GM21723 (cell line): ENCODE measurements around the gene GALNT10.

Experiments
- ATAC-seq: cut with Tn5 transposase; IDR thresholded peaks from one replicate; pipeline ENCODE4 v1.9.1; 2021; ENCODE audit warnings: mild to moderate bottlenecking, moderate library complexity; ENCODE audit not compliant: unreplicated experiment

Gene GALNT10

DNA sequence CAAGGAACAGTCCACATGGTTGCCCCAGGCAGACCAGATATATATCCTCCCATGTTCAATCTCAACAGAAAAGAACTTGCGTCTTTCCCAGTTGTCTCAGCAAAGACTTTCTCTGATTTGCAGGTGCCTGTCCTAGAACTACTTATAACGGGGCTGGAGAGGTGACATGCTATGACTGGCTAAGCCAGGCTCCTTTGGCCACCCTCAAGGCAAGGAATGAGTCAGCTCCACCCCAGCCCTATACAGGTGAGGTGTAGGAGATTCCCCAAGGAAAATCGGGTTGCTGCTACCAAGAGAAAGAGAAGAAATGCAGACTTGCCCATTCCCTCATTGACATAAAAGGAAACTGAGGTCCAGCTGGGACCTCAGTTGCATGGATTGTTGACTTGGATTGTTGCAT lies 127.4 kb downstream of the GALNT10 start:
- no peak for ATAC-seq

DNA sequence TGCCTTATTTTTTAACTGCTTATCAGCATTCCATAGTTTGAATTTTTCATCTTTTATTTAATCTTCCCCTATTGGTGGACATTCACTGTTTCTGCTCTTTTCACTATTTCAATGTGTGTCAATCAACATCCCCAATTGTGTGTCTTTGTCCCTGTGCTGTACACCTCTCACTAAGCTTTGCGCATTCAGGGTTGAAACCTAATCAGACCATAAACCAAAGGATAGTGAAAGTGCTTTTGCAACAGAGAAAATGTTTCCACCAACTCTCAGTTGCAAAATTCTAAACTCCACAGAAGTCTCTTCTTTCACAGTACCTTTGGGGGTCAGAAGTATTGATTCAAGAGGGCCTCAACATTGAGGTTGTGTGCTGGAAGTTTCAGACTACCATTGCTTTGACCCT lies 128.2 kb downstream of the GALNT10 start:
- ATAC-seq = no peak

DNA sequence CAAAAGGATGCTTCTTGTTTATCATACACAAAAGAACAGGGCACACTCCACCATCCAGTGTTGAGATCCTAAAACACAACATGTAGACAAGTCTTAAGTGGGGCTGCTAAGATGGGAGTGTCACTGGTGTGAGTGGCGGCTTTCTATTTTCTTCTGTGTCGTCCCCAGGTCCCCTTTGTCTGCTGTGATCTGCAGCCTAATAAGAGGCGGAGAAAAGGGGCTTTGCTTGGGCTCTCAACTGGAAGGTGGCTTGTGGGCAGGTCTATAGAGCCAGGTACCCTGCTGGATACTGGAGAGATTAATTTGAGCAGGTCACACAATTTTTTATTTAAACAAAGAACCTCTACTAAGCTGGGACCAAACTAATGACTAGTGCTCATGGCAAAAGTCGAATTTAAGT lies 129.2 kb downstream of the GALNT10 start:
- ATAC-seq = no peak

DNA sequence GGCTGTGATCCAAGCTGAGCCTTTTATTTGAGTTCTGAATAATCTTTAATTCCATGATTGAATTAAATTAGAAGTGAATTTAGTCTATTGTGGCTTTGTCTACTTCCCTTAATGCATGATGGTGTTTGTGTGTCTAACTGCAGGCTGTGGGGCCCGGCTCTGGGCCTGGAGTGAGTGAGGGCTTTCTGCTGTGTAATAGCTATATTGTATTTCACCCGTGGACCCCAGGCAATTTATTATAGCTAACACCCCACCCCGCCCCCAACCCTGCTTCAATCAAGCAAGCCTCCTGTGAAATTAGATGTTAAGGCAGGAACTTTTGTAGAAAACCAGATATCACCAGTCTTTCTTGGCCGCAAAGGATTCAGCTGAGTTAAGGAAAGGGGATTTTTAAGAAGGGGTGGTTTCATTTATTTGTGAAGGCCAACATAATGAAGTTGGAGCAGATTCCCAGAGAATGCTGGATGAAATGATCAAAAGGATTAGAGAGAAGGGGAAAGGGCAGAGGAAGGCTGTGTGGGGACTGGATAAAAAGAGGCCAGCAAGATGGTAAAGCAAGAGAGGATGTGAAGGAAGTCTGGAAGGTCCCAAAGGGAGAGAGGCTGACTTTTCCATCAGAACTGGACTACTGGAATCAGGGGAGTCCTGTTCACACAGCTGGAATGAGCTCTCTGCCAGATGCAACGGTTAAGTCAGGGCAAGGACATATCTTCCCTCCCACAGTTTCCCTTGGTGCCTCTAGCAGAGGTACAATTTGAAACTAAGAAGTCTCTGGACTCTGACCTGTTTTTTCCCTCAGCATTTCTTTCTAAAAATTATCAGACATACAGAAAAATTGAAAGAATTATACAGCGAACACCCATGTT lies 129.9 kb downstream of the GALNT10 start:
- no peak for ATAC-seq

DNA sequence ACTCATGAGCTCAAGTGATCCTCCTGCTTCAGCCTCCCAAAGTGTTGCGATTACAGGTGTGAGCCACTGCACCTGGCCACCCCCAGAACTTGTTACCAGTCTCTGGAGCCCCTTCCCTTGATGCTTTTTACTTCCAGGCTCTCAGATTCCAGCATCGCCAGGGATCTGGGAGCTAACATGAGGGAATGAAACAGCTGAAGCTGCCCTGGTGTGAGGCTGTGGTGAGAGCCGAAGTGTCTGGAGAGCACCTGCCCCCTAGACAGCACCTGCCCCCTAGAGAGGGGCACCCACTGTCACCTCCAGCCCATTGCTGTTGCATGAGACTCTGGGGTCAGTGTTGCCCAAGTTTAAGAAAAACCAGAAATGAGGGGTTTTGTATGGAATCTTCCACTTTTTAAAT lies 131.0 kb downstream of the GALNT10 start:
- no peak for ATAC-seq

DNA sequence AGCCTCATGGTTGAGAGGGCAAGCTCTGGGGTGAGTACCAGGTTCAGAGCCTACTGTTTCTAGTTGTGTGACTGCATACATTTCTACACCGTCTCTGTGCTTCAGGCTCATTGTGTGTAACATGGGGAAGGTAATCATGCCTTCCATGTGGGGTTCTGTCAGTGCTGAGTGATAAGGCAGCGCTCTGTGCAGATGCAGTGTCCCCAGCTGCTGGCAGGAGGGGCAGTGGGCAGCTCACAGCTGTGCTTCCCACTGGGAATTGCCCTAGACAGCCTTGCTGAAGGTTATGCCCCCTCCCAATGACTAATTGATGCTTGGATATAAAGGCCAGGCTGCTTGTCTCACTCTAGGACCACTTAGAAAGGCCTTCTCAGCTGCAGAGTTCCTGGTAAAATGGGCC lies 133.5 kb downstream of the GALNT10 start:
- no peak for ATAC-seq

DNA sequence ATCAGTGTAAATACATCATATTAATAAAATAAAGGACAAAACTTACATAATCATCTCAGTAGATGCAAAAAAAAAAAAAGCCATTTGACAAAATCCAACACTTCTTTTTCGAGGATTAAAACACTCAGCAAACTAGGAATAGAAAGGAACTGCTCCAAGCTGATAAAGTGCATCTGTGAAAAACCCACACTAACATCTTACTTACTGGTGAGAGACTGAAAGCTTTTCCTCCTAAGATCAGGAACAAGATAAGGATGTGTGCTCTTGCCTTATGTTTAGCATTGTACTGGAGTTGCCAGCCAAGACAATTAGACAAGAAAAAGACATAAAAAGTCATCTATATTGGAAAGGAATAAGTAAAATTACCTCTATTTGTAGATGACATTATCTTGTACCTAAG lies 135.0 kb downstream of the GALNT10 start:
- no peak for ATAC-seq

DNA sequence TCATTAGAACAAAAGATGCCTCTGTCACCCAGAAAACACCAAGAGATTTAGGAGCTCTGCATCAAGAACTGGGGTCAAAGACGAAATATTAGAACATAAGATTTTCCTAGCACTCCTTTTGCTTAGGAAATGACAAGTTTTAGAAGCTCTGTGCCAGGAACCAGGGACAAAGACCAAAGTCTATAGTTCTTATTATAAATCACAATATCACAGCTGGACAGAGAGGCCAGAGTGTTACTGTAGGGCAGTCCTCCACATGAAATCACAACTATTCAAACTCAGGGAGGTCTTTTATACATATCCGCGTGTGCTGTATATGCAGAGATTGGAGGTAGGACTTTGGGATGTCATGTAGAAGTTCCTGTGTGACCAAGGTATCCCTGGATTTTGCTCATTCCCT lies 138.5 kb downstream of the GALNT10 start:
- no peak for ATAC-seq

DNA sequence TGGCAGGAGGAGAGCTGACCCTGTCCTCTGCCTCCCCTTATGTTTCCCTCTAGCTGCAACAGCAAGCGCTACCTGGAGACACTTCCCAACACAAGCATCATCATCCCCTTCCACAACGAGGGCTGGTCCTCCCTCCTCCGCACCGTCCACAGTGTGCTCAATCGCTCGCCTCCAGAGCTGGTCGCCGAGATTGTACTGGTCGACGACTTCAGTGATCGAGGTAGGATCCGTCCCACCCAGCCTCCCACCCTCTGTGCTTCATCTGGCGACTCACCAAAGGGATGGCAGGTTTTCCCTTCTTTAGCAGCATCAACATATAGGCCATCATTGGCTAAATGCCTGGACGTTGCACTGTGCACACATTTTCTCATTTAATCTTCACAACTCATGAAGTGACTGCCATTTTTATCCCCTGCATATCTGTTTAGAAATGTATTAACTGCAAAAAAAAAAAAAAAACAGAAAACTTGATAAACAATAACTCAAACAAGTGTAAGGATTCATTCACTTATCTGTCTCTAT lies 139.0 kb downstream of the GALNT10 start:
- no peak for ATAC-seq

DNA sequence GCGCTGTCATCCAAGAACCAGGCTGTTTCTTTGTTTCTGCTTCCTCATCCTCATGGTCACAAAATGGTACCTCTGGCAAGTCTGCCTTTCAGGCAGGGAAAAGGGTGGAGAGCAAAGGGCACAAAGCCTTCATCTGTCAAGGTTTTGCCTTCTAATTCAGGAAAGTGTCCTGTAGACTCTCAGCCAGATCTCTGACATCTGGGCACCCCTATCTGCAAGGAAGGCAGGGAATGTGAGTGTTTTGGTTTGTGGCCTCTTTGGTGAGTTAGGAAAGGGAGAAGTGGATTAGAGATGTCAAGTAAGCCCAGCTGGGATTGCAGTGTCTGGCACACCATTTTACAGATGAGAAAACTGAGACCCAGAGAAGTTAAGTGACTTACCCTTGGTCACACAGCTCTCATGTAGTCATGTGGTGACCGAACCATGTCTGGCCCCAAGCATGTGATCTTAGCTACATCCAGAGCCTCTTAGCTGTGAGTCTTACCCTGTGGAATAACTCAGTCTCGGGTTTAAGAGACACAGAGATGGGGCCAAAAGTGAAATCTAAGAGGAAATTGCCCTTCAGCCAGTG lies 139.6 kb downstream of the GALNT10 start:
- no peak for ATAC-seq

DNA sequence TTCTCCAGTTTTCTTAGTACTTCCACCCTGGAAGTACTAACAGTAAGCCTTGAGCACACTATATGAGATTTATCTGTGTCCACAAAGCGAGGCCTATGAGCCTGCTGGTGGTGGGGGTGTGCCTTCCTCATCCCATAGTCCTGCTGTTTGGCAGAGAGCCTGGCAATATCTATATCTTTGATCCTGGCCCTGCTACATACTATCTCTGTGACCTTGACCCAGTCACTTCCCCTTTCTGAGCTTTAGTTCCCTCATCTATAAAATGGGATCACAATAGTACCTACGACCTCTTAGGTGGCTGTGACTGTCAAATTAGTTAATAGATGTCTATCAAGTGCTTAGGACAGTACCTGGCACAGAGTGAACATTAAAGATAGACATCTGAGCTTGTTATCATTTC lies 140.7 kb downstream of the GALNT10 start:
- no peak for ATAC-seq

DNA sequence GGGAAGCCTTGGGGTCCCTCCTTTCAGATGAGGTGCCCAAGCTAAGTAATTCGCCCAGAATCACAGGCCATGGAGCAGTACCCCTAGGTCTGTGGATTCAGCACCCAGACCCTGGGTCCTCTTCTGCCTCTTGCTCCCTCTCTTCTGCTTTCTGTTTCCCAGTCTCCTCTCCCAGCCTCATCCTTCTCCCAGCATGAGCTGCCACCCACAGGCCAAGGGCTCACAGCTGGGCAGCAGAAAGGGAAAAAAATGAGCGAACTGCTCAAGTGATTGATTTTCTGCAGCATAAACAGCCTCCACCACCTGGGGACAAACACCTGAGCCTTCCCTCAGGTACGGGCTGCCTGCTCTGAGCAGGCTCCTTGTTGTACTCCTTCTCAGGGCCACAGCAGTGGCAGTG lies 141.4 kb downstream of the GALNT10 start:
- no peak for ATAC-seq

DNA sequence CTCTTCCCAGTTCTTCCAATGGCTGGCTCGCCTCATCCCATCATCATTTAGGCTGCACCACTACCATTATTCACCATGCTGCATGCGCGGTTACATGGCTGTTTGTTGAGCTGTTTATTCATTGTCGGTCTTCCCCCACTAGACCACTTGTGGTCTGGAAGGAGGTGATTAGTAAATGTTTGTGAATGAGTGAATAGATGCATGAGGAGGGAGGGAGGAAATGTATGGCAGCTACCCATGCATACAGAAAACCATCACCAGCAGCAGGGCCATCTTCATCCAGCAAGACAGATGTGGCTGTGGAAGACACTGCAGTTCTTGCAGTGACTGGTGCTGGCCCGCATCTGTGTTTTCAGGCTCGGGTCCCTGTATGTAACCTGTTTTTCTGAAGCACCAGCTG lies 141.9 kb downstream of the GALNT10 start:
- ATAC-seq = no peak

DNA sequence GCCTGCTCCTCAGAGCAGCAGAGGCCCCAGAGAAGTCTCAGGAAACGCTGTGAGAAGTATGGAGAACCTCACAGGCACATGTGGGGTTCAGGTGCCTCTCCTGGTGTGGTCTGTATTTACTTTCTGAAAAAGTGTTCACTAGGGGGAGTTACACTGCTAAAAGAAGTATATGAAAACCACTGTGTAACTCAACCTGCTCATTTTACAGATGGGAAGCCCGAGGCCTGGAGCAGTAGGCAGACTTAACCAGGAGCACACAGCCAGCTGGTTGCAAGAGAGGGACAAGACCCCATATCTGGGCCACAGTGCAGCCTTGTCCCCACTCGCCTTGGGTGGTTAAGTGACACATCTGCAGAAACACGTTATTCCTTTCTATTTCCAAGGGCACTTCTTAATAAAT lies 142.5 kb downstream of the GALNT10 start:
- no peak for ATAC-seq

DNA sequence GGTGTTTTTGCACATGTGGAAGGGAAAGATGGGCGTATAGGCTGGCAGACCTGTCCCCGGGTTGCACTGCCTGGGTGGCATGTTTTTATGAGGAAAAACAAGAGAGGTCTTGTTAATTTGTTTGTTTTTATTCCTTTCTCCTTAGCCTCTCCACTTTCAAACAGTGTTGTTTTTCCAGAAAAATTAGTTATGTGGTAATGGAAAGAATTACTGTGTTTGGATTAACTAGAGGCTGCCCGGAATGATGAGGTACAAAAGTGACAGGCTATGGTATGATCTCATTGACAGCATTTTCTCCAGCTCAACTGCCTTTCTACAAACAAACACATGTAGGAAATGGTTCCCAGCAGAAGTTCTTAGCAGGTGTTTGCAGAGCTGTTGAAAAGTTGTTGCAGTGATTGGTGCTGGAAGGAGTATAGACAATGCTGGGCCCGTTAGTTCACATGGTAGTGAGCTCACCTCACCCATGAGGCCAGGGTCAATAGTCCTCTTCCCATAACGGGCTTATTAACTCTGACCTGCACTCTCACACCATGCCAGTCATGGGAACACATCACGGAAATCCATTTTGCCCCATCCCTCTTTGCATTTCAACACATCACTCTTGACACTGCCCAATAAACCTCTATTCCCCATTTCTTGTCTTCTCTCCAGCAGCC lies 144.0 kb downstream of the GALNT10 start:
- ATAC-seq = no peak

DNA sequence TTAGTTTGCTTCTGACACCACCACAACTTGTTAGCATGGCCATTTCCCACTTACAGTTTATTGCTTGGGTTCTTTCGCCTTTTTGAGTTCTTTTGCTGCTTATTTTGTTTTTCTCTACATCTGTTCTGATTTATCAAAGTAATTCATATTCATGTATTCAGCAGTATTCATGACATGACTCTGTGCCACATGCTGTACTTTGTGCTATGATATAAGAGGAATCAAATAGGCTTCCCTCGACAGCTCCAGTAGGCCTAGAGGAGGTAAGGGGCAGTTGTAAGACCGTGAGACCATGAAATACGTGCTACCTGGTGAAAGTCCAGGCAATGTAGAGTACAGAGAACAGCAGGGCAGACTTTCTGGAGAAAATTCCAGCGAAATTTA lies 144.5 kb downstream of the GALNT10 start:
- no peak for ATAC-seq

DNA sequence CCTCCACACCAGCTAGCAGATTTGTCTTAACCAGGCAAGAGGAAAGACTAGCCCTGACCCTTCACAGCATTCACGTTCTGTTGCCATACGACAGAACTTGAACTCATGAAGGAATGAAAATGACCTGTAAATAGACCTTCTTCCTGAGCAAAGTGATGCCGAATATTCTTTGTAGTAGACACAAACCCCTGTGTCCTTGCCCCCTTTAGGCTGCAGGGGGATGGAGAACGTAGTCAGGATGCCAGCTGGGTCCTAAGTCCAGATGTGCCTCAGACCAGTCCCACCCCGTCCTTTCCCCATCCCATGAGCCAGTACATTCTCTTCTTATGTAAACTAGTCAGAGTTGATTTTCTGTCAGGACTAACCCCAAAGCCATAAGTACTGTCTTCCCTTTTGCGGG lies 151.1 kb downstream of the GALNT10 start:
- ATAC-seq = no peak

DNA sequence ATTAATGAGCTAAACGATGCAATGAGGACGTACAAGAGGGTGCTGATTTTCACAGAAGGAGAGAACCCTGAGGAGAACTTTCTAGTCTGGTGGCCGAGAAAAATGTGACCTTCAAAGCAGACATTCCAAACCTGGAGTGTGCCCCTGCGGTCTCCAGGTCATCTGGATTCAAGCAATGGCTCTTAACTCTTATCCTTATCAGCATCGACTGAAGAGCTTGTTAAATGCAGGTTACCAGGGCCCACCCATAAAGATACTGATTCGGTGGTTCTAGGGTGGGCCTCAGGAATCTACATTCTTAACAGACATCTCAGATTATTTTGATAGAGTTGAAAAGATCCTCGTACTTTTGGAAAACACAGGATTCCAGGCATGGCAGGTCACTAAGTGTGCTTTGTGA lies 151.7 kb downstream of the GALNT10 start:
- no peak for ATAC-seq

DNA sequence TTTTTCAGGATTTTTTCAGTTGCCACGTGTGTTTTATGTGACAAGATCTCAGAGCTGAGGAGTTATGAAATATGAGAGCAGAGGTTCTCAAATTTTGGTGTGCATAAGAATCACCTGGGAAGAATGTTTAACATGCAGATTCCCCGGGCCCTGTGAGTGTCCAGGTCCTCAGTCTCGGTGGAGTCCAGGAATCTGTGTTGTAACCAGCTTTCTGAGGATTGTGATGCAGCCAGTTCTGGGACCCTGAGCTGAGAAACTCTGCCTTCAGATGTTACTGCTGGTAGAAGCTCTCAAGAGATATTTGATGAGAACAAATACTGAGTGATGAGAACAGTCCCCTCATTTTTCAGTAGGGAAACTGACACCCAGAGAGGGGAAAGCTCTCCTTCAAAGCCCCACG lies 152.4 kb downstream of the GALNT10 start:
- no peak for ATAC-seq

DNA sequence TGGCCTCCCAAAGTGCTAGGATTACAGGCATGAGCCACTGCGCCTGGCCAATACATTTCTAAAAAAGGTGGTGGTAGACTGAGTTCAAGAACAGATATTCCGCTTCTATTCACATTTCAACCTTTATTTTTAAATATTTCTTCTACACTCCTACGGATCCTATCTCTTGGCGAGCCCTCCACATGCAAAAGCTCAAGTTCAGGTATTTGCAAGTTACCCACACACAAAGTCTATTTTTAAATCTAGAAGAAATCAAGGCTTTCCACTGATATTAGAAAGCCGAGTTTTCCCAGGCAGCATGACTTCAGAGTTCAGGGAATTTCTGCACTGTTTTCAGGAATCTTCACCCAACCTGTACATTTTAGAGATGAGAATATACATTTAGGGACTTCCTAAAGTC lies 153.9 kb downstream of the GALNT10 start:
- ATAC-seq = no peak

DNA sequence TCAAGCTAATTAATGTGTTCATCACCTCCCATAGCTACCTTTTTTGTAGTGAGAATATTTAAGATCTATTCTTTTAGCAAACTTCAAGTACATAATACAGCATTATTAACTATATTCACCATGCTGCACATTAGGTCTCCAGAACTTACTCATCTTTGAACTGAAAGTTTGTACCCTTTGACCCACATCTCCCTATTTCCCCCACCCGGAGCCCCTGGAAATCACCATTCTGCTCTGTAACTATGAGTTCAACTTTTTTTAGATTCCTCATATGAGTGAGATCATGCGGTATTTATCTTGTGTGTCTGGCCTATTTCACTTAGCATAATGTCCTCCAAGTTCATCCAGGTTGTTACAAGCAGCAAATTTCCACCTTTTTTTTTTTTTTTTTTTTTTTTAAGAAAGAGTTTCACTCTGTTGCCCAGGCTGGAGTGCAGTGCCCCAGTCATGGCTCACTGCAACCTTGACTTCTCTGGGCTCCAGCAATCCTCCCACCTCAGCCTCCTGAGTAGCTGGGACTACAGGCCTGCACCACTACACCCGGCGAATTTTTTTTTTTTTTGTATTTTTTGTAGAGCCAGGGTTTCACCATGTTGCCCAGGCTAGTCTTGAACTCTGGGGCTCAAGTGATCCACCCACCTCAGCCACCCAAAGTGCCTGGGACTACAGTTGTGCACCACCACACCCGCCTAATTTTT lies 154.9 kb downstream of the GALNT10 start:
- ATAC-seq = peak; percentile 84
